Breast epithelium (tissue), 3 donors: Measurements from ENCODE around the gene CDH26.

Source experiments
- POLR2AphosphoS5 ChIP-seq, 3 donors: sonication (generic); formaldehyde crosslinking; IDR thresholded peaks; one replicate each; pipeline ENCODE4 v1.6.1; 2017; ENCODE audit warnings: antibody characterized with exemption in 3 of 3
- TF ChIP-seq, protein P1 (sequence below), 3 donors: fragments of 450-650 bp; IDR thresholded peaks; one replicate each; pipeline ENCODE4 v1.5.1; 2016 to 2017; ENCODE audit warnings: antibody characterized with exemption in 3 of 3, mild to moderate bottlenecking in 3 of 3, moderate library complexity in 3 of 3

DNA sequence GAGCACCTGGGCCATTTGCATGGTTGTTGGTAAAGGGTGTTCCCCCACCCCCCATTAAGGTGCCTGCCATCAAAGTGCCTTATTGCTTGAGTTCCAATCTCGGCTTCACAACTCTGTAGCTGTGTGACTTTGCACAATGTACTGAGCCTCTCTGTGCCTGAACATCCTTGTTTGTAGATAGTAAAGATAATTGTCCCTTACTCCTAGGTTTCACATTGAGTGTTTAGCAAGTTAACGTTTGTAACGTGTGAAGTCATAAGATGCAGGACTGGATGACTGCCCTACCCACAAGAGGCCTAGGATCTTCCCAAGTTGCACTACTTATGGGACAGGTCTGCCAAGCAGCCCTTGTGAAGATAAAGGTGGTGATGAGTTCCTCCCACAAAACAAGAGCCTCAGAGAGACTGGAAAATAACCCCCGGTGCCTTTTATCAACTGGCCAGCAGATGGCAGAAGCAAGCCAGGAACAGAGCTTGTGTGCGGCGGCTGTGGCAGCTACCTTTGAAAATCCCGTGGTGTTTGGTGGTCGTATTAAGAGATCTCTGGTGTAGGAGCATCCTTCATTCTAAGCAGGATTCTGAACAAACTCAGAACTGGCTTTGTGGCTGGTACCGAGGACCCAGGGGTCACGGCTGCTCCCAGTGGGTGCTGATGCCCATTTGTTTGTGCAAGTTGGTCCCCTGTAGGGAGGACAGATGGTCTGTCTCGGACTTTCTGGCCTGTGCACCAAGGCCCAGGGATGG, 99.1 kb downstream of the CDH26 start:
- TF ChIP-seq, protein P1, sequence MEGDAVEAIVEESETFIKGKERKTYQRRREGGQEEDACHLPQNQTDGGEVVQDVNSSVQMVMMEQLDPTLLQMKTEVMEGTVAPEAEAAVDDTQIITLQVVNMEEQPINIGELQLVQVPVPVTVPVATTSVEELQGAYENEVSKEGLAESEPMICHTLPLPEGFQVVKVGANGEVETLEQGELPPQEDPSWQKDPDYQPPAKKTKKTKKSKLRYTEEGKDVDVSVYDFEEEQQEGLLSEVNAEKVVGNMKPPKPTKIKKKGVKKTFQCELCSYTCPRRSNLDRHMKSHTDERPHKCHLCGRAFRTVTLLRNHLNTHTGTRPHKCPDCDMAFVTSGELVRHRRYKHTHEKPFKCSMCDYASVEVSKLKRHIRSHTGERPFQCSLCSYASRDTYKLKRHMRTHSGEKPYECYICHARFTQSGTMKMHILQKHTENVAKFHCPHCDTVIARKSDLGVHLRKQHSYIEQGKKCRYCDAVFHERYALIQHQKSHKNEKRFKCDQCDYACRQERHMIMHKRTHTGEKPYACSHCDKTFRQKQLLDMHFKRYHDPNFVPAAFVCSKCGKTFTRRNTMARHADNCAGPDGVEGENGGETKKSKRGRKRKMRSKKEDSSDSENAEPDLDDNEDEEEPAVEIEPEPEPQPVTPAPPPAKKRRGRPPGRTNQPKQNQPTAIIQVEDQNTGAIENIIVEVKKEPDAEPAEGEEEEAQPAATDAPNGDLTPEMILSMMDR (IDR thresholded peaks at IDR 0.05), result peak; percentile 14 to 80 (median 76)
- TF ChIP-seq POLR2AphosphoS5 (IDR thresholded peaks at IDR 0.05), result no peak
